ENCODE results near the gene FOLR3.

- TF ChIP-seq MAX (IDR thresholded peaks at IDR 0.05) (no peak), ZNF274 (IDR thresholded peaks at IDR 0.05; ENCODE audit: low read depth, low read length) (no peak), CTCF (IDR thresholded peaks at IDR 0.05 in 2 of 3, conservative IDR thresholded peaks at IDR 0.05 in 1 of 3; ENCODE audit: borderline replicate concordance in 1 of 3, insufficient read depth in 1 of 3, low read depth in 2 of 3, low read length in 2 of 3) (no peak), POLR2A (IDR thresholded peaks at IDR 0.05; ENCODE audit: borderline replicate concordance, extremely low read depth, insufficient read depth, insufficient read length) (no peak)
Measured at GRCh38 chr11:72088076-72088808, 47.3 kb upstream of the FOLR3 start.

Data from HCT116 (cell line).